Astrocyte of the hippocampus (primary cell): ENCODE results near the gene COL6A2.
"Not testable (repeated sequence)": the region's sequence is repeated elsewhere in the genome, so short reads cannot be mapped to it uniquely, and the experiment has no call there.

Experiments used
- DNase-seq: peaks from one replicate; pipeline ENCODE4 v3.0.0; 2011; ENCODE audit warnings: low read depth, low spot score

COL6A2 gene

GRCh38 chr21:46060596-46061061 is 37.3 kb upstream of the COL6A2 start:
- peak; percentile 98 for DNase-seq

- no peak for DNase-seq
Measured at GRCh38 chr21:46061063-46061462, 36.8 kb upstream of the COL6A2 start.

DNA sequence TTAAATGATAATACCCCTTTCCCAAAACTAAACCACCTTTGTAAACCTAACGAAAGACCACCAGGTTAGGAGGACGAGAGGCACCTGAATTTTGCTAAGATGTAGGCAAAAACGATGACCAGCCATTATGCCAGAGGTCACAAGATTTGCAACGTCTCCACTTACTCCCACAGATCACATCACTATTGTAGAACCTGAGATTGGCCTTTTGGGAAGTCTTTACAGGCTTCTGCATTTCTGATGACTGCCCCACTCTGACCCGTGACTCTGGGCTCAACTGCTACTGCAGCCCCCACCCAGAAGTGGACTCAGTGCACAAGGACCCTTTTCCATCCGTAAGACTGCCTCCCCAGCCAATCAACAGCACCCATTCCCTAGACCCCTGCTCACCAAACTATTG is 36.4 kb upstream of the COL6A2 start:
- DNase-seq, result no peak

- no peak for DNase-seq
Measured at GRCh38 chr21:46061950-46062349, 36.0 kb upstream of the COL6A2 start.

DNA sequence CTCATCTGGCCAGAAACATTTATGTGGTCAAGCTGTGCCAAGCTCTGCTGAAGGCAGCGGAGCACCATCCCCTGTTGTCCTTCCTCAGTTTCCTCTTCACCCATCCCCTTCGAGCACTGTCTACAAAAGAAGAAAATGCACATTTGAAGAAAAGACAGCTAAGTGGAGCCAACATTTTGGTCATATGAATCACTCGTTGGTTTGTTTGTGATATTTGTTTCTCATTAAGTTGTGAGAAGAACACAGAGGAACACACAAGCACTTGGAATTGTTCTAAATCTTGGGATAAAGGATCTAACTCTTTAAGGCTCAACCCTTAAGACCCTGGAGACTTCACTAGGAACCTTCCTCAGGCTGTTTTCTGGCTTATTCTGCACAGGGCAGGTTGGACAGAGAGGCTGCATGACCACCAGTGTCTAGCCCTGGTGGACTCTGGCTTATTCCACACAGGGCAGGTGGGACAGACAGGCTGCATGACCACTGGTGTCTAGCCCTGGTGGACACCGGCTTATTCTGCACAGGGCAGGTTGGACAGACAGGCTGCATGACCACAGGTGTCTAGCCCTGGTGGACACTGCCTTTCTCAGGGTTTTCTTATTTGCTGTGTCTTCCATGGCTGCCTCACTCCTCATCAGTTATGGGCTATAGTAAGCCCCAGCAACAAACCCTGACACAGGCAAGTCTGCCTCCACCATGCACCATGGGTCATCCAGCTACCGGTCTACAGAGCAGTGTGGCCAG is 35.3 kb upstream of the COL6A2 start:
- no peak for DNase-seq

DNA sequence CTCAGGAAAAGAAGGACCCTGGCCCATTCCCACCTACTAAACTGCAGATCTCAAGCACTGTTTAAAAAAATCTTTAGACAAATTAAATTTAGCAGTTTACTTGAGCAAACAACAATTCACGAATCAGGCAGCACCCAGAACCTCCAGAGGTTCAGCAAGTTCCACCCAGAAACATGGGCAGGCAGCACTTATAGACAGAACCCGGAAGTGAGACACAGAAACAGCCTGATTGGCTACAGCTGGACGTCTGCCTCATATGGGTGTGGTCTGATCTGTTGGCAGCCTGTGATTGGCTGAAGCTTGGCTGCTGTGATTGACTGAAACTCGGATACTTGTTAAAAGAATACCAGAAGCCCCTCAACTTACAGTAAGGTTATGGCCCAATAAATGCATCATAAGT is 34.7 kb upstream of the COL6A2 start:
- no peak for DNase-seq

GRCh38 chr21:46063734-46064680 is 33.9 kb upstream of the COL6A2 start:
- no peak for DNase-seq

GRCh38 chr21:46064870-46065214 is 33.1 kb upstream of the COL6A2 start:
- no peak for DNase-seq

DNA sequence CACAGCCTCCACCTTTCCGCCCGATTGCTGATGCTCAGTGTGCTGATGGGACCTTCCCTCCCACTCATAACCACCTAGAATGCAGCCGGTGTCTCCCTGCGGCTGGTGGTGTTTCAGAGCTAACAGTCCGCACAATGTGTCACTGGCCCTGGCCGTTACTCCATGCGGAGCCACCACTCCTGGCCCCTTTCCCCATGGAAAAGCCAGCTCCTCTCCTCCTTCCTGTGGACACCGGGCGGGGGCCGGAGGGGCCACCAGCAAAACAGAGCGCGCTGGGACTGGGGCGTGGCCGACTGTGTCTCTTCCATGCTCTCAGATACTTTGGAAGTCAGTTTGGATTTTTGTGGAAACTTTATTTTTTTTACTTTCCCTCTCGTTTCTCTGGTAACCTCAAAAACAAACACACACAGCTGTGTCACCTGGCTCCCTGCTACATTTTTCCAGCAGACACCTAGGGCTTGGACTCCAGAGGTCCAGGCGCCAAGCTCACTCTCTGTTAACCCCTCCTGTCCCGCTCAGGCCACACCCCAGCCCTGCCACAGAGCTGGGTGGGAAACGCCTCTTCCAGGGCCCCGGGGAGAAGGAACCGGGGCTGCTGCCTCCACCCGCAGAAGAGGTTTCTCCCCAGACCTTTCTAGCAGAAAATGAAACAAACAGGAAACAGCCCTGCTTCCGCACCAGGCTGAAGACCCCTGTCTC is 32.5 kb upstream of the COL6A2 start:
- DNase-seq, result peak; percentile 81

DNA sequence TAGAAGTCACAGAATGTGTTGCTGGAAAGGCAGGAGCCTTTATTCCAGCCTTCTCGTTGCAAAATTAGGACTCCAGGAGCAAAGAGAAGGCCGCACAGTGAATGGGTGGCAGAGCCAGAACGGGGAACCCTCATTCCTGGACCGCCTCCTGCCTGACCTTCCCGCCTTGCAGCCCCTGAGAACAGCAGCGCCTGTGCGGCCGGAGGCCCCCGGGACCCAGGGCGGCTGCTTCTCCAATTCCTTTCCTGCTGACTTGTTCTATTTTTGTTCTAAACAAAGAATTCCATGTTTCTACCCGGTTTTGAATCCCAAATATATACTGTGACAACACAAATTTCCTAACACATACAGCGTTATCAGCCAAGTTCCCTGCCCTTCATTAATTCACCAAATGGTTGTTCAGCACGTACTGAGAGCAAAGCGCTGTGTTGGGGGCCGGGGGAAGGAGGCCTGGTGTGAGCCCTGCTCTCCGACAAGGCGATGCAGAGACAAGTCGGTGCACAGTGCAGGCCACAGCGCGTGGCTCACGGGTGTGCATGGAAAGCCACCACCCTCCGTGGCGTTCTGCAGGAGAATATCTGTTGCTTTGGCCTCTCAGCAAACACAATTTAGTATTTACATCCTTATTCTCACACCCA is 31.9 kb upstream of the COL6A2 start:
- no peak for DNase-seq

GRCh38 chr21:46066591-46067331 is 31.2 kb upstream of the COL6A2 start:
- peak; percentile 77 for DNase-seq

- DNase-seq, result no peak
Measured at GRCh38 chr21:46067505-46068201, 30.3 kb upstream of the COL6A2 start.

DNA sequence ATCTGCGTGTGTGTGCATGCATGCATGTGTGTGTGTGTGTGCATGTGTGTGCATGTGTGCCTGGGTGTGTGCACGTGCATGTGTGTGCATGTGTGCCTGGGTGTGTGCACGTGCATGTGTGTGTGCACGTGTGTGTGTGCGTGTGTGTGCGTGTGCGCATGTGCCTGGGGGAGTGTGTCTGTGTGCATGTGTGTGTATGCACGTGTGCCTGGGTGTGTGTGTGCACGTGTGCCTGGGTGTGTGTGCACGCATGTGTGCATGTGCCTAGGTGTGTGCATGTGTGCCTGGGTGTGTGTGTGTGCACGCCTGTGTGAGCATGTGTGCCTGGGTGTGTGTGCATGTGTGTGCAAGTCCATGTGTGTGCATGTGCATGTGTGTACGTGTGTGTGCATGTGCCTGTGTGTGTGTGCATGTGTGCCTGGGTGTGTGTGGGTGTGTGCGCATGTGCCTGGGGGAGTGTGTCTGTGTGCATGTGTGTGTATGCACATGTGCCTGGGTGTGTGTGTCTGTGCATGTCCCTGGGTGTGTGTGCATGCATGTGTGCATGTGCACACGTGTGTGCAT is 29.3 kb upstream of the COL6A2 start:
- DNase-seq, result no peak

- DNase-seq, result no peak
Measured at GRCh38 chr21:46069166-46069565, 28.7 kb upstream of the COL6A2 start.

- DNase-seq, result no peak
Measured at GRCh38 chr21:46069719-46070279, 28.1 kb upstream of the COL6A2 start.

DNA sequence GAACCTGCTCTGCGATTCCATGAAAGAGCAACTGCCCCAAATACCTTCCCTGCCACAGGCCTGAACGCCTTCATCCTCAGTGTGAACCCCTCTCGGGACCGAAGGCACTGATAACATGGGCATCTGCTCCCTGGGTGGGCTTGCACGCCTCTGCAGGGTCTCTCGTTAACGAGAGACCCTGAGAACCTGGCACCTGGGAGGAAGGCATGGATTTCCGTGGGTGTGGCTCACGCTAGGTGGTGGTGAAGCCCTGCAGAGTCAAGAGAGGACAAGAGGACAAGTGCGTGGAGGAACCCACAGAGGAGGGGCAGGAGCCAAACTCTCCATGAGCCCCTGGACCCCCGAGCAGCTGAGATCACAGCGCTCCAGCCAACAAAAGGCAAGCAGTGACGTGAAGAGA is 26.8 kb upstream of the COL6A2 start:
- no peak for DNase-seq

GRCh38 chr21:46076724-46077123 is 21.2 kb upstream of the COL6A2 start:
- not testable (repeated sequence) for DNase-seq

GRCh38 chr21:46077674-46078101 is 20.2 kb upstream of the COL6A2 start:
- no peak for DNase-seq

DNA sequence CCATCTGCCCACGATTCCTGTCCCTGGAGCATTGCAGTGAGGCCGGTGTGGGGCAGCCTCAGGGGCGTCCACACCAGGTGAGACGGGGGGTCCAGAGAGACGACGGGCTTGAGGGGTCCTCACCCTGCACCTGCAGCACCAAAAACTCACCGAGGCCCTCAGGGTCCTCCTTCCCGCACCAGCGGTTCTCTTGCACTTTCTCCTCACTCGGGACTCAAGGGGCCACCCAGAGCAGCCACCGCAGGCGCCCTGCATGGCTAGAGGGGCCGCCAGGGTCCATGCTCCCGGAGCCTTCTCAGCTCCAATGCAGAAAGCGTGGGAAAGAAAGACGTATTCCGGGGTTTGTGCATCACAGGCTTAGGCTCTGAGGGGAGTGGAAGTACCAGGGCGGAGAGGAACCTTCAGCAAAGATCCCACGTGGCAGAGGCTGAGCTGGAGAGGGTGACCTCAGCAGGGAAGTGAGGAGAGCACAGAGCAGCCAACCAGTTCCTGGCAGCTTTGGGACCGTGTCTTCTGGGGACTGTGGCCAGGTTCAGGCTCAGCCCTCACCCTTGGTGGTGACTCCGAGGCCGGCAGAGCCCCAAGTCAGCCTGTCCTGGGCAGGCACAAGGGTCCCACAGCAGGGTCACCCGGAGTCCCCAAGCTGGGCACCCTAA is 19.5 kb upstream of the COL6A2 start:
- no peak for DNase-seq
